Uterus (tissue), 4 donors: Measurements from ENCODE around the gene KANSL1. TPM values are rescaled to one million over a fixed set of nuclear protein-coding genes. Genes with fewer than 3 reads are reported as not detected.

Experiments
- DNase-seq, 2 donors: peaks; one replicate each; pipeline ENCODE4 v3.0.0-alpha.2; 2019 to 2020
- H3K27ac ChIP-seq, 2 donors: fragments of 200-600 bp; sonication (generic); 1 replicate in 1 of 2; 2 replicates in 1 of 2; pipeline ENCODE4 v1.5.1; 2016 to 2018
- H3K27me3 ChIP-seq, 2 donors: fragments of 200-600 bp; sonication (generic); one replicate each; pipeline ENCODE4 v1.5.1; 2018 to 2019; ENCODE audit warnings: control low read depth in 1 of 2
- H3K36me3 ChIP-seq, 2 donors: fragments of 200-600 bp; sonication (generic); one replicate each; pipeline ENCODE4 v1.5.1; 2019; ENCODE audit warnings: control low read depth in 1 of 2
- H3K4me1 ChIP-seq, 2 donors: fragments of 200-600 bp; sonication (generic); one replicate each; pipeline ENCODE4 v1.5.1; 2018 to 2019; ENCODE audit warnings: control low read depth in 1 of 2
- H3K4me3 ChIP-seq, 2 donors: fragments of 200-600 bp; sonication (generic); 1 replicate in 1 of 2; 2 replicates in 1 of 2; pipeline ENCODE4 v1.5.1; 2018 to 2019; ENCODE audit warnings: mild to moderate bottlenecking in 1 of 2
- H3K9me3 ChIP-seq, 2 donors: fragments of 200-600 bp; sonication (generic); one replicate each; pipeline ENCODE4 v1.5.1; 2019; ENCODE audit warnings: control low read depth in 1 of 2
- POLR2A ChIP-seq, 2 donors: fragments of 450-650 bp; IDR thresholded peaks; one replicate each; pipeline ENCODE4 v1.6.1; 2016; ENCODE audit warnings: antibody characterized with exemption in 2 of 2, mild to moderate bottlenecking in 1 of 2, moderate library complexity in 1 of 2
- intact Hi-C: fragments of 100-400 bp; cut with DNase I; formaldehyde crosslinking; loops from one replicate; pipeline ENCODE4 v1.15.1; 2023; ENCODE audit warnings: low total_unique reads
- total RNA-seq, 4 donors: library from RNA; depleted of rRNA in 3 of 4; stranded (reverse); fragments of >200 nt in 3 of 4; gene quantifications; one replicate each; pipeline versions ENCODE4 v1.1.0 to v1.2.4, GENCODE V29; 2014 to 2023
- TF ChIP-seq, protein P1 (sequence below), 4 experiments: fragments of 200-600 bp in 2 of 4; fragments of 450-650 bp in 2 of 4; sonication (generic) in 2 of 4; IDR thresholded peaks; one replicate each; pipeline ENCODE4 v1.5.1; 2016 to 2019; ENCODE audit warnings: antibody characterized with exemption in 4 of 4, mild to moderate bottlenecking in 2 of 4, moderate library complexity in 1 of 4
- donor health status: DM: yes; HTN: yes; CAD: no.

Gene KANSL1
- total RNA-seq, 4 donors from 2014 or later = 55.8 to 192 (median 146) TPM

DNA sequence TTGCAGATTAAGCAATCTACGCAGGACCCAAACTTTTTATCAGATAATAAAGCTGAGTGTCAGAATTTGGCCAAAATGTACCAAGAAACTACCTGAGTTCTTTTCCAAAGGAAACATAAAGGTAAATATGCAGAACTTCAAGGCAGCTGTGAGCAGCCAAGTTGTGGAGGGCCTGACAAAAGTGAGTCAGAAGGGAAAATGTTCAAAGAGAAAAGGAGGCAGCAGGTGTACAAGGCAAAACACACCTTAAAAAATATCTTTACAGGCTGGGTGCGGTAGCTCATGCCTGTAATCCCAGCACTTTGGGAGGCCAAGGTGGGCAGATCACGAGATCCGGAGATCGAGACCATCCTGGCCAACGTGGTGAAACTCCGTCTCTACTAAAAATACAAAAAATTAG is 7.0 kb upstream of the KANSL1 start:
- H3K4me1 ChIP-seq = peaks cover 0 to 6% of the 10 kb centered on the region in 2 donors
- H3K36me3 ChIP-seq = no peaks in the 10 kb centered on the region
- TF ChIP-seq, protein P1, sequence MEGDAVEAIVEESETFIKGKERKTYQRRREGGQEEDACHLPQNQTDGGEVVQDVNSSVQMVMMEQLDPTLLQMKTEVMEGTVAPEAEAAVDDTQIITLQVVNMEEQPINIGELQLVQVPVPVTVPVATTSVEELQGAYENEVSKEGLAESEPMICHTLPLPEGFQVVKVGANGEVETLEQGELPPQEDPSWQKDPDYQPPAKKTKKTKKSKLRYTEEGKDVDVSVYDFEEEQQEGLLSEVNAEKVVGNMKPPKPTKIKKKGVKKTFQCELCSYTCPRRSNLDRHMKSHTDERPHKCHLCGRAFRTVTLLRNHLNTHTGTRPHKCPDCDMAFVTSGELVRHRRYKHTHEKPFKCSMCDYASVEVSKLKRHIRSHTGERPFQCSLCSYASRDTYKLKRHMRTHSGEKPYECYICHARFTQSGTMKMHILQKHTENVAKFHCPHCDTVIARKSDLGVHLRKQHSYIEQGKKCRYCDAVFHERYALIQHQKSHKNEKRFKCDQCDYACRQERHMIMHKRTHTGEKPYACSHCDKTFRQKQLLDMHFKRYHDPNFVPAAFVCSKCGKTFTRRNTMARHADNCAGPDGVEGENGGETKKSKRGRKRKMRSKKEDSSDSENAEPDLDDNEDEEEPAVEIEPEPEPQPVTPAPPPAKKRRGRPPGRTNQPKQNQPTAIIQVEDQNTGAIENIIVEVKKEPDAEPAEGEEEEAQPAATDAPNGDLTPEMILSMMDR (IDR thresholded peaks at IDR 0.05) = no peak
- TF ChIP-seq POLR2A (IDR thresholded peaks at IDR 0.05) = no peak
- intact Hi-C loops = no loop called here
- H3K4me3 ChIP-seq = no peak overlapping the region
- no peaks in the 10 kb centered on the region for H3K27me3 ChIP-seq
- H3K27ac ChIP-seq = no peak overlapping the region
- H3K9me3 ChIP-seq = no peaks in the 10 kb centered on the region
- no peak for DNase-seq

DNA sequence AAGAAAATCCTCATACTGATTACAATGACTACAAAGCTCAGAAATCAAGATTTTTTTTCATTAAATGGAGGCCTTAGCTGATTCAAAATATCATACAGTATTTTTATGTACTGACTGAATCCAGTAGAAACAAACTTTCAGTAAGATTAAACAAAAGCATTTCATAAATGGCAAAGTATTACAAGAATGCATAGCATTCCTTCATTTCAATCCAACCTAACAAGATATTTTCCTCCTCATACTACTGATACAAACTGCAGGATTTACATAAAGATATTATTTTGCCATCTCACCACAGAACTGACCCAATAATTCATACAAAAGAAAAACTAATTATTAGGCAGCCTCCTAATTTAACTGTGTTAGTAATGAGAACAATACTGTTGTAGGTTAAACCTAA is 6.2 kb upstream of the KANSL1 start:
- H3K4me1 ChIP-seq = peaks cover 4 to 10% of the 10 kb centered on the region in 2 donors
- no peak overlapping the region for H3K27ac ChIP-seq
- TF ChIP-seq, protein P1 (IDR thresholded peaks at IDR 0.05) = no peak
- TF ChIP-seq POLR2A (IDR thresholded peaks at IDR 0.05) = no peak
- intact Hi-C loops = no loop called here
- H3K36me3 ChIP-seq = no peaks in the 10 kb centered on the region
- H3K27me3 ChIP-seq = no peaks in the 10 kb centered on the region
- no peaks in the 10 kb centered on the region for H3K9me3 ChIP-seq
- H3K4me3 ChIP-seq = no peak overlapping the region
- no peak for DNase-seq

DNA sequence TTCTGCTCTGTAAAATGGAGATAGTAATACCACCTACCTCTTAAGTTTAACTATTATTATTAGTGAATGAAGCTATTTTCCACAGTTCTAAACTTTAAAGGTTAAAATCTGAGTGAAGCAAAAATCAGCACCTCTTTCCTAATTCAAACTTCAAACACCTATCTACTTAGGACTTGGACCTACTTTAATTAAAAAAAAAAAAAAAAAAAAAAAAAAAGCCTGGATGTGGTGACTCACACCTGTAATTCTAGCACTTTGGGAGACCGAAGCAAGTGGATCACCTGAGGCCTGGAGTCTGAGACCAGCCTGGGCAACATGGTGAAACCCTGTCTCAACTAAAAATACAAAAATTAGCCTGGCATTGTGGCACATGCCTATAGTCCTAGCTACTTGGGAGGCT is 5.0 kb upstream of the KANSL1 start:
- TF ChIP-seq POLR2A (IDR thresholded peaks at IDR 0.05) = no peak
- TF ChIP-seq, protein P1 (IDR thresholded peaks at IDR 0.05) = no peak
- Histone ChIP-seq H3K4me1 (peaks cover 4 to 11% of the 10 kb centered on the region in 2 donors), H3K9me3 (no peaks in the 10 kb centered on the region), H3K27ac (no peak overlapping the region), H3K27me3 (no peaks in the 10 kb centered on the region), H3K4me3 (no peak overlapping the region), H3K36me3 (no peaks in the 10 kb centered on the region)
- no peak for DNase-seq
- intact Hi-C loops = no loop called here

DNA sequence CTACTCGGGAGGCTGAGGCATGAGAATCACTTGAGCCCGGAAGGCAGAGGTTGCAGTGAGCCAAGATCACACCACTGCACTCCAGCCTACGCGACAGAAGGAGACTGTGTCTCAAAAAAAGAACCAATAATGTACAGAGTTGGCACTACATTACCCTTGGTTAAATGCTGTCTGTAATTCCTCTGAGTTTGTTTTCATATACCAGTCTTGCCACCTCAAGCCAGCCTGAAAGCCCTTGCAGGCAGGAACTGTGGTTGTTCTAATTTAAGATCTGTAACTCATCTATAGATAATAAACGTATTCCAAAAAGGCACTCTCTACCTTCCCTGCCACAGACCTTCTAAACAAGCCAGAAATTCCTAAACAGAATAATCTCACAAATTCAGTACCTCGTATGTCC is 4.3 kb upstream of the KANSL1 start:
- no peak for TF ChIP-seq POLR2A (IDR thresholded peaks at IDR 0.05)
- TF ChIP-seq, protein P1 (IDR thresholded peaks at IDR 0.05) = no peak
- no peaks in the 10 kb centered on the region for H3K36me3 ChIP-seq
- H3K27ac ChIP-seq = no peak overlapping the region
- no peak overlapping the region for H3K4me3 ChIP-seq
- peaks cover 4 to 8% of the 10 kb centered on the region in 2 donors for H3K4me1 ChIP-seq
- H3K27me3 ChIP-seq = no peaks in the 10 kb centered on the region
- no peak for DNase-seq
- no peaks in the 10 kb centered on the region for H3K9me3 ChIP-seq
- intact Hi-C loops = no loop called here

DNA sequence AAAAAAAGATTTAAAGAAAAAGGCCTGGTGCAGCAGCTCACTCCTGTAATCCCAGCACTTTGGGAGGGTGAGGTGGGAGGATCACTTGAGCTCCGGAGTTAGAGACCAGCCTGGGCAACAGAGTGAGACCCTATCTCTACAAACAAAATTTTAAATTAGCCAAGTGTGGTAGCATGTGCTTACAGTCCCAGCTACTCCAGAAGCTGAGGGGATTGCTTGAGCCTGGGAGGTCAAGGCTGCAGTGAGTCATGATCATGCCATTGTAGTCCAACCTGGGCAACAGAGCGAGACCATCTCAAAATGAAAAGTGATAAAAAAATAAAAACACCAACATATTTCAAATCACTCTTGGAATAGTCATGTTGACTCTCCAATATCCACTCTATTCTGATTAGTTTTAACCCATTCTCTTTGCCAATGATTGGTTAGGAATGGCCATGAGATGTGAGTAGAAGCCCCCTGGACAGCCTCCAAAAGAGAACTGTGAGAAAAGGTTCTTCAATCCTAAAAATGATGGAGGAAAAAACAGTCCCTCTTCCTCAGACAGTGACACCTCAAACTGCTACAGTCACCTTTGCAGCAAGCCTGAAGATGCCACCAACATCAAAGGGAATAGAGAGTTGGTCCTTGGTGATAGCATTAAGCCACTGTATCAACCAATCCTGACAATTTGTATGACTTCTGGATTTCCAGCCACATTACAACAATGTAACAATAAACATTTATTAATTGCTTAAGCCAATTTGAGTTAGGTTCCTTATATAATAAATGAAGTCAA is 2.9 kb upstream of the KANSL1 start:
- Histone ChIP-seq H3K36me3 (no peaks in the 10 kb centered on the region), H3K27ac (no peak overlapping the region), H3K4me1 (peaks cover 4 to 5% of the 10 kb centered on the region in 2 donors), H3K27me3 (no peaks in the 10 kb centered on the region), H3K4me3 (no peak overlapping the region), H3K9me3 (no peaks in the 10 kb centered on the region)
- TF ChIP-seq, protein P1 (IDR thresholded peaks at IDR 0.05) = no peak
- TF ChIP-seq POLR2A (IDR thresholded peaks at IDR 0.05) = no peak
- intact Hi-C loops = no loop called here
- DNase-seq = no peak
